H1 (cell line): Measurements from ENCODE around the gene DNAI2. TPM values are rescaled to one million over a fixed set of nuclear protein-coding genes. Genes with fewer than 3 reads are reported as not detected.

ENCODE experiments used
- CTCF ChIA-PET: fragments of 300-600 bp; sonication (Branson Sonifier 250); formaldehyde crosslinking; loops from one replicate; lab custom pipeline; 2021; ENCODE audit not compliant: partially characterized antibody; lab: Charles Lee
- POLR2A ChIA-PET: fragments of 300-600 bp; sonication (Branson Sonifier 250); formaldehyde crosslinking; loops from one replicate; lab custom pipeline; 2021; ENCODE audit warnings: inconsistent platforms; ENCODE audit not compliant: partially characterized antibody; lab: Charles Lee
- DNase-seq, 2 experiments: peaks; one replicate each; pipeline versions ENCODE4 v3.0.0 to v3.0.0-alpha.2; 2010 to 2022; ENCODE audit warnings: low spot score in 2 of 2, low read depth in 1 of 2, mixed read lengths in 1 of 2
- FAIRE-seq: peaks from 2 replicates; lab custom pipeline; 2011; peaks lifted over from hg19 to GRCh38; lab: Jason Lieb, UNC
- H2AFZ ChIP-seq: 2 replicates; pipeline ENCODE4 v1.8.1; 2012; ENCODE audit warnings: low read length, inconsistent platforms
- H2AK5ac ChIP-seq: 2 replicates; pipeline ENCODE4 v1.6.1; 2013; ENCODE audit warnings: low read depth, low read length
- H2BK120ac ChIP-seq: replicated peaks from 2 replicates; pipeline ENCODE3; 2013; ENCODE audit warnings: low read depth, low read length, inconsistent platforms
- H2BK12ac ChIP-seq: 2 replicates; pipeline ENCODE4 v1.6.1; 2013; ENCODE audit warnings: low read depth, low read length
- H2BK15ac ChIP-seq: 2 replicates; pipeline ENCODE4 v1.6.1; 2013; ENCODE audit warnings: low read length
- H2BK20ac ChIP-seq: 2 replicates; pipeline ENCODE4 v1.6.1; 2013; ENCODE audit warnings: low read length
- H2BK5ac ChIP-seq: 2 replicates; pipeline ENCODE4 v1.6.1; 2013; ENCODE audit warnings: low read depth, low read length
- H3K14ac ChIP-seq: 2 replicates; pipeline ENCODE4 v1.6.1; 2013; ENCODE audit warnings: inconsistent platforms; ENCODE audit not compliant: insufficient read length
- H3K18ac ChIP-seq: 2 replicates; pipeline ENCODE4 v1.6.1; 2013; ENCODE audit warnings: low read length; ENCODE audit errors: extremely low read depth
- H3K23ac ChIP-seq: 2 replicates; pipeline ENCODE4 v1.6.1; 2013; ENCODE audit warnings: inconsistent platforms; ENCODE audit not compliant: insufficient read length
- H3K23me2 ChIP-seq: 2 replicates; pipeline ENCODE4 v1.6.1; 2013; ENCODE audit warnings: low read depth, low read length
- H3K27ac ChIP-seq: 2 replicates; pipeline ENCODE4 v1.6.1; 2011; ENCODE audit warnings: low read depth, low read length, inconsistent platforms
- H3K27me3 ChIP-seq, 4 experiments: replicated peaks in 1 of 4; 1 replicate in 1 of 4; 2 replicates in 3 of 4; pipeline versions ENCODE4 v1.6.1 to v1.8.1; 2011 to 2013; ENCODE audit warnings: low read length in 3 of 4, mild to moderate bottlenecking in 3 of 4, inconsistent platforms in 2 of 4, mixed read lengths in 2 of 4, moderate library complexity in 1 of 4; ENCODE audit not compliant: control insufficient read depth in 3 of 4, insufficient read depth in 3 of 4; ENCODE audit errors: extremely low read depth in 1 of 4
- H3K36me3 ChIP-seq, 4 experiments: 2 replicates each; pipeline versions ENCODE4 v1.6.1 to v1.8.1; 2011 to 2013; ENCODE audit warnings: mild to moderate bottlenecking in 4 of 4, low read length in 3 of 4, moderate library complexity in 2 of 4, control low read depth in 1 of 4, inconsistent platforms in 1 of 4; ENCODE audit not compliant: insufficient read depth in 4 of 4, control insufficient read depth in 2 of 4
- H3K4ac ChIP-seq: replicated peaks from 2 replicates; pipeline ENCODE3; 2013; ENCODE audit warnings: low read length, low read depth, mixed read lengths, inconsistent platforms; ENCODE audit not compliant: insufficient read length
- H3K4me1 ChIP-seq, 4 experiments: replicated peaks in 1 of 4; 1 replicate in 1 of 4; 2 replicates in 3 of 4; pipeline versions ENCODE4 v1.6.1 to v1.8.1; 2011 to 2013; ENCODE audit warnings: low read length in 3 of 4, inconsistent platforms in 2 of 4, mixed read lengths in 1 of 4; ENCODE audit not compliant: insufficient read depth in 4 of 4, control insufficient read depth in 3 of 4
- H3K4me2 ChIP-seq, 2 experiments: 2 replicates each; pipeline versions ENCODE4 v1.6.1 to v1.8.1; 2011 to 2013; ENCODE audit warnings: low read depth in 2 of 2, low read length in 2 of 2, control low read depth in 1 of 2, inconsistent platforms in 1 of 2, mild to moderate bottlenecking in 1 of 2; ENCODE audit not compliant: insufficient read depth in 1 of 2
- H3K4me3 ChIP-seq, 4 experiments: fragments of 200-600, 300-600 bp in 1 of 4; sonication (generic), shearing (Covaris generic), sonication (Bioruptor Twin) in 1 of 4; 2 replicates each; pipeline versions ENCODE4 v1.5.1 to v1.8.1; 2011 to 2016; ENCODE audit warnings: low read length in 4 of 4, low read depth in 3 of 4, control low read depth in 2 of 4, inconsistent platforms in 2 of 4, mild to moderate bottlenecking in 2 of 4, mixed read lengths in 1 of 4, moderate library complexity in 1 of 4; ENCODE audit not compliant: insufficient read depth in 2 of 4; ENCODE audit errors: extremely low read depth in 1 of 4
- H3K56ac ChIP-seq: replicated peaks from 2 replicates; pipeline ENCODE3; 2013; ENCODE audit warnings: low read depth, mild to moderate bottlenecking, mixed read lengths, low read length, inconsistent platforms; ENCODE audit not compliant: insufficient read length
- H3K79me1 ChIP-seq: 2 replicates; pipeline ENCODE4 v1.6.1; 2013; ENCODE audit warnings: low read depth, low read length, control low read depth
- H3K79me2 ChIP-seq, 2 experiments: 2 replicates each; pipeline versions ENCODE4 v1.6.1 to v1.8.1; 2012 to 2013; ENCODE audit warnings: low read length in 2 of 2, mild to moderate bottlenecking in 2 of 2, inconsistent platforms in 1 of 2; ENCODE audit not compliant: insufficient read depth in 2 of 2, control insufficient read depth in 1 of 2
- H3K9ac ChIP-seq, 4 experiments: replicated peaks in 1 of 4; 1 replicate in 1 of 4; 2 replicates in 3 of 4; pipeline versions ENCODE4 v1.6.1 to v1.8.1; 2011 to 2013; ENCODE audit warnings: low read depth in 3 of 4, low read length in 3 of 4, control low read depth in 2 of 4, mild to moderate bottlenecking in 2 of 4, moderate library complexity in 2 of 4, inconsistent platforms in 1 of 4; ENCODE audit errors: extremely low read depth in 1 of 4
- H3K9me3 ChIP-seq, 2 experiments: 2 replicates each; pipeline versions ENCODE4 v1.6.1 to v1.8.1; 2012 to 2013; ENCODE audit warnings: mild to moderate bottlenecking in 2 of 2, moderate library complexity in 2 of 2, control low read depth in 1 of 2, inconsistent platforms in 1 of 2, low read depth in 1 of 2, low read length in 1 of 2, mixed read lengths in 1 of 2; ENCODE audit not compliant: insufficient read depth in 2 of 2
- H4K20me1 ChIP-seq, 2 experiments: replicated peaks in 1 of 2; 2 replicates each; pipeline versions ENCODE3 to v1.8.1; 2011 to 2013; ENCODE audit warnings: inconsistent platforms in 2 of 2, low read length in 2 of 2, mild to moderate bottlenecking in 1 of 2; ENCODE audit not compliant: insufficient read depth in 2 of 2, control insufficient read depth in 1 of 2
- H4K5ac ChIP-seq: 2 replicates; pipeline ENCODE4 v1.6.1; 2013; ENCODE audit warnings: low read length, low read depth, mixed read lengths, inconsistent platforms; ENCODE audit not compliant: insufficient read length
- H4K8ac ChIP-seq: 2 replicates; pipeline ENCODE4 v1.8.0; 2013; ENCODE audit warnings: mild to moderate bottlenecking, moderate library complexity, low read length, inconsistent platforms; ENCODE audit not compliant: insufficient read depth; ENCODE audit errors: extremely low read depth
- H4K91ac ChIP-seq: replicated peaks from 2 replicates; pipeline ENCODE3; 2013; ENCODE audit warnings: low read length, mixed read lengths, inconsistent platforms; ENCODE audit not compliant: insufficient read length
- RBBP5 ChIP-seq: IDR thresholded peaks from 2 replicates; pipeline ENCODE4 v1.7.1; 2012; ENCODE audit warnings: low read depth, mild to moderate bottlenecking, inconsistent platforms, low read length, moderate library complexity, borderline replicate concordance
- RNF2 ChIP-seq: fragments of 200-900, 300-1000 bp; sonication (generic); IDR thresholded peaks from 2 replicates; pipeline ENCODE4 v1.7.1; 2016; ENCODE audit warnings: borderline replicate concordance, low read depth, mild to moderate bottlenecking, antibody characterized with exemption, low read length; ENCODE audit not compliant: poor library complexity, severe bottlenecking; ENCODE audit errors: missing control alignments
- WGBS, 2 experiments: shearing (Covaris generic) in 1 of 2; methylation state at CpG; one replicate each; pipeline versions ENCODE4 v1.1.6 to v1.1.7; 2013 to 2015; ENCODE audit warnings: low lambda C conversion rate in 2 of 2, mixed read lengths in 2 of 2, inconsistent platforms in 1 of 2, low coverage in 1 of 2, missing lambda C conversion rate in 1 of 2; ENCODE audit not compliant: insufficient replicate concordance in 2 of 2, insufficient coverage in 1 of 2, insufficient read length in 1 of 2; ENCODE audit errors: extremely low coverage in 1 of 2, missing lambda C conversion rate in 1 of 2; 5-methylcytosine and 5-hydroxymethylcytosine counted together
- polyA plus RNA-seq, 7 experiments: library from polyadenylated mRNA; depleted of rRNA in 3 of 7; stranded (reverse) in 5 of 7; unstranded in 2 of 7; fragments of >200 nt in 5 of 7; fragments of 200-250 nt in 2 of 7; gene quantifications; 1 replicate in 5 of 7; 2 replicates in 1 of 7; 4 replicates in 1 of 7; pipeline versions ENCODE4 v1.2.1 to v1.2.3, GENCODE V29; 2011 to 2013; ENCODE audit warnings: missing spikeins in 2 of 7, mixed read lengths in 2 of 7
- total RNA-seq: library from RNA; stranded (reverse); fragmentation: NEBNext Ultra II Directional; extraction: Animal tissue kit (Norgen Biotek cat#: 25700); gene quantifications from 2 replicates; pipeline ENCODE4 v1.2.1, GENCODE V29; 2021

Gene DNAI2
- total and polyA plus RNA-seq, 2 of the 8 experiments (the other 6 are each of a cell fraction or from before 2014, with no cell fraction given): 0.08 to 0.15 TPM

DNA sequence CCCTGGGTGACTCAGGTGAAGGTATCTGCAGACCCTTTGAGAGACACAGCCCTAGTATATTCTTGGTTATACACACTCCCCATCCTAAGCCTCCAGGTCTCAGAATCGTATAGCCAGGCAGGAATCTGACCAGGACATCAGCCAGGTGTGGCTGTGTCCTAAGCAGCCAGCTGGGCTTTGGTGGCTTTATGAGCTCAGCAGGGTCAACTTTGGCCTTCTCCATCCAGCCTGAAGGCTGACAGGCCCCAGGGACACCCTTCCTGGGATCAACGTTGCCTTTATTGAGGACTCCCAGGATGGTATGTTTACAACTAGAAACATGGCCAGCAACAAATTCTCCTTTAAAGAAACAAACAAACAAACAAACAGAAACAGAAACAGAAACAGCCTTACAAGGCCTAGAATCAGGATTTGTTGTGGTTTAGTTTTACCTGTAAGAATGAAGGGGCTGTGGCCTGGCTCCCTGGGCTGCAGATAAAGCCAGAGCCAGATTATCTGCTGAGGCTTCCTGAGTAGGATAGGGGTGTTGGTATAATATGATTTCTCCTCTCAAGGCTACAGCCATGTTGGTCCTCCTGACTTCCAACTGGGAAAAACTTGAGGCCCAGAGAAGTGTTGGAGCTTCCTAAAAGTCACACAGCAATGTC is 60.5 kb downstream of the DNAI2 start:
- H3K4me2 ChIP-seq: no peak overlapping the region
- no peak overlapping the region for H2BK5ac ChIP-seq
- ChIA-PET POLR2A (no interaction called here), CTCF (interaction anchor here (1.2 to 7.3 kb wide), 6 partner anchors 14 to 34 kb away, joined by 4 to 55 read pairs (median 6); partner anchors contain the start of gene GPR142)
- no peak overlapping the region for H4K8ac ChIP-seq
- H3K18ac ChIP-seq: no peak overlapping the region
- H2BK20ac ChIP-seq: no peak overlapping the region
- H3K27me3 ChIP-seq: no peaks in the 10 kb centered on the region; a peak in 1 of 7 replicates
- 97% methylated on average over 2 of the region's 2 CpGs; no CpG with 5 or more reads in 1 of the 2 experiments for WGBS, 2 experiments
- TF ChIP-seq RBBP5 (no peak), RNF2 (no peak)
- H2AK5ac ChIP-seq: no peak overlapping the region
- H4K20me1 ChIP-seq: no peaks in the 10 kb centered on the region
- no peak overlapping the region for H2BK12ac ChIP-seq
- no peaks in the 10 kb centered on the region; the same call in 1 of the 2 replicates for H3K23me2 ChIP-seq
- no peak overlapping the region for H2BK15ac ChIP-seq
- no peaks in the 10 kb centered on the region for H3K36me3 ChIP-seq
- no peak overlapping the region for H3K27ac ChIP-seq
- no peak overlapping the region for H3K4ac ChIP-seq
- H4K5ac ChIP-seq: no peak overlapping the region
- H2AFZ ChIP-seq: no peak overlapping the region
- no peak overlapping the region for H3K9ac ChIP-seq
- H3K79me2 ChIP-seq: no peaks in the 10 kb centered on the region
- DNase-seq (no peak), FAIRE-seq (no peak)
- no peak overlapping the region for H3K56ac ChIP-seq
- H3K79me1 ChIP-seq: no peaks in the 10 kb centered on the region
- peaks cover 0 to 9% (median 3%) of the 10 kb centered on the region in 4 experiments; a peak in 4 of 7 replicates for H3K4me1 ChIP-seq
- no peak overlapping the region for H3K14ac ChIP-seq
- no peak overlapping the region for H4K91ac ChIP-seq
- no peak overlapping the region for H2BK120ac ChIP-seq
- H3K4me3 ChIP-seq: no peak overlapping the region
- no peak overlapping the region for H3K23ac ChIP-seq
- H3K9me3 ChIP-seq: peaks cover 7 to 13% of the 10 kb centered on the region in 2 experiments; a peak in 2 of 4 replicates
